Measurements from ENCODE around the gene SELENOO.

DNA sequence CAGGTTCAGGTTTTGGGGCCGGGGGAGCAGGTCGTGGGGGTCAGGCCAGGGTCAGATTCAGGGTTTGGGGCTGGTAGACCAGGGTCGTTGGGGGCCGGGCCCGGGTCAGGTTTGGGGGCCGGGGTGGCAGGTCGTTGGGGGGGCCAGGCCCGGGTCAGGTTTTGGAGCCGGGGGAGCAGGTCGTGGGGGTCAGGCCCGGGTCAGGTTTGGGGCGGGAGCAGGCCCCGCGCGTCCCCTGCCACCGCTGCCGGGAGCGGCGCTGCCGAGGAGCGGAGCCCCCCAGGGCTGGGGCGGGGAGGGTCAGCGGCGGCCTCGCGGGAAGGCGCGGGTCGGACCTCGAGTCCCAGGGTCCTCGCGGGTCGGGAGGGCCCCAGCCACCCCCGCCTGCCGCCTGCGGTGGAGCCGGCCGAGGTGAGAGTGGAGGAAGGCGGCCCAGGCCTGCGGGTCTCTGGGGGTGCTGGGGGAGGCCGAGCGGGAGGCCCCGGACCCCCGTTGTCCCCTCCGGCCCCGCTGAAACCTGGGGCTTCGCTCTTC, 14.6 kb upstream of the SELENOO start:
- TF ChIP-seq TAF1 (CRISPR knock-in tag; IDR thresholded peaks at IDR 0.05) (no peak; the same call in 1 of the 2 replicates), SIN3A (IDR thresholded peaks at IDR 0.05; ENCODE audit: borderline replicate concordance, low read depth, low read length) (no peak), SMAD9 (CRISPR knock-in tag; IDR thresholded peaks at IDR 0.05) (no peak), DPF2 (CRISPR knock-in tag; IDR thresholded peaks at IDR 0.05; ENCODE audit: borderline replicate concordance, low read depth) (no peak), NFYB (CRISPR knock-in tag; IDR thresholded peaks at IDR 0.05) (no peak)

Measured in HepG2 (cell line).